HepG2 (cell line): ENCODE measurements around the gene CFAP97D1. TPM values are rescaled to one million over a fixed set of nuclear protein-coding genes. Genes with fewer than 3 reads are reported as not detected.

Experiments used
- ATF7-NPFF ChIP-seq: sonication (generic); formaldehyde crosslinking; IDR thresholded peaks from 2 replicates; pipeline ENCODE4 v1.8.1; 2023; ENCODE audit warnings: mild to moderate bottlenecking, low read depth, missing genetic modification reagents, moderate library complexity
- CBX1 ChIP-seq: IDR thresholded peaks from one replicate; pipeline ENCODE4 v1.6.1; 2016; ENCODE audit warnings: antibody characterized with exemption, low read depth
- GABPB1 ChIP-seq: IDR thresholded peaks from 2 replicates; pipeline ENCODE4 v1.6.1; 2016; ENCODE audit warnings: mild to moderate bottlenecking, missing genetic modification reagents, moderate library complexity, missing compliant biosample characterization
- GLI4 ChIP-seq: sonication (generic); formaldehyde crosslinking; IDR thresholded peaks from 2 replicates; pipeline ENCODE4 v1.5.1; 2020; ENCODE audit warnings: missing genetic modification reagents, mild to moderate bottlenecking, moderate library complexity, borderline replicate concordance
- KDM5B ChIP-seq: sonication (generic); formaldehyde crosslinking; IDR thresholded peaks from 2 replicates; pipeline ENCODE4 v1.4.0; 2020; ENCODE audit warnings: missing genetic modification reagents, mild to moderate bottlenecking, borderline replicate concordance
- MBD4 ChIP-seq: IDR thresholded peaks from 2 replicates; pipeline ENCODE4 v1.6.1; 2012; ENCODE audit warnings: low read length, inconsistent platforms, borderline replicate concordance
- TCF12 ChIP-seq, 2 experiments: fragments of 450-650 bp in 1 of 2; sonication (generic) in 1 of 2; formaldehyde crosslinking in 1 of 2; IDR thresholded peaks; 2 replicates each; pipeline versions ENCODE4 v1.6.1 to v1.8.0; 2017 to 2022; ENCODE audit warnings: antibody characterized with exemption in 1 of 2, mild to moderate bottlenecking in 1 of 2, missing genetic modification reagents in 1 of 2, moderate library complexity in 1 of 2
- ZNF138 ChIP-seq: sonication (generic); formaldehyde crosslinking; IDR thresholded peaks from 2 replicates; pipeline ENCODE4 v1.5.0; 2020; ENCODE audit warnings: mild to moderate bottlenecking, low read depth, missing genetic modification reagents
- ZNF7 ChIP-seq: IDR thresholded peaks from 2 replicates; pipeline ENCODE4 v1.6.1; 2016; ENCODE audit warnings: missing biosample characterization, missing genetic modification reagents
- ZNF792 ChIP-seq: IDR thresholded peaks from 2 replicates; pipeline ENCODE4 v1.6.1; 2016
- ZNF83 ChIP-seq: sonication (generic); formaldehyde crosslinking; IDR thresholded peaks from 2 replicates; pipeline ENCODE4 v1.4.0; 2020; ENCODE audit warnings: missing genetic modification reagents, mild to moderate bottlenecking, borderline replicate concordance
- ZSCAN21 ChIP-seq: sonication (generic); formaldehyde crosslinking; IDR thresholded peaks from 2 replicates; pipeline ENCODE4 v1.8.0; 2022; ENCODE audit warnings: mild to moderate bottlenecking, missing genetic modification reagents, moderate library complexity, borderline replicate concordance
- ZSCAN30 ChIP-seq: sonication (generic); formaldehyde crosslinking; IDR thresholded peaks from 2 replicates; pipeline ENCODE4 v1.5.0; 2020; ENCODE audit warnings: mild to moderate bottlenecking, missing genetic modification reagents
- ZSCAN31 ChIP-seq: sonication (generic); formaldehyde crosslinking; IDR thresholded peaks from 2 replicates; pipeline ENCODE4 v1.5.0; 2020; ENCODE audit warnings: low read depth, mild to moderate bottlenecking, missing genetic modification reagents
- polyA plus RNA-seq, 8 experiments: library from polyadenylated mRNA; depleted of rRNA in 3 of 8; stranded (reverse) in 7 of 8; unstranded in 1 of 8; fragments of >200 nt; fragmentation: Illumina TruSeq in 4 of 8; extraction: Trizol in 4 of 8; gene quantifications; 2 replicates each; pipeline versions ENCODE4 v1.2.1 to v1.2.3, GENCODE V29; 2011 to 2016; ENCODE audit warnings: low read depth in 4 of 8, missing spikeins in 1 of 8, mixed read lengths in 1 of 8; ENCODE audit not compliant: insufficient read depth in 1 of 8
- total RNA-seq, 5 experiments: library from RNA; depleted of rRNA; stranded (reverse); fragments of >200 nt; fragmentation: Illumina TruSeq; extraction: Trizol; gene quantifications; 2 replicates each; pipeline ENCODE4 v1.2.3, GENCODE V29; 2016; ENCODE audit warnings: low read depth in 1 of 5
- TF ChIP-seq, protein P1 (sequence below): sonication (generic); formaldehyde crosslinking; IDR thresholded peaks from 2 replicates; pipeline ENCODE4 v1.4.0; 2020; ENCODE audit warnings: mild to moderate bottlenecking, missing genetic modification reagents
- TF ChIP-seq, protein P2 (sequence below): IDR thresholded peaks from 2 replicates; pipeline ENCODE4 v1.6.1; 2012; ENCODE audit warnings: low read depth, low read length, improper control_type of control experiment
- TF ChIP-seq, protein P3 (sequence below): IDR thresholded peaks from 2 replicates; pipeline ENCODE4 v1.6.1; 2016; ENCODE audit warnings: low read depth
- TF ChIP-seq, protein P4 (sequence below): IDR thresholded peaks from 2 replicates; pipeline ENCODE4 v1.6.1; 2016
- TF ChIP-seq, protein P5 (sequence below): sonication (generic); formaldehyde crosslinking; IDR thresholded peaks from 2 replicates; pipeline ENCODE4 v1.5.1; 2020; ENCODE audit warnings: missing genetic modification reagents, mild to moderate bottlenecking, borderline replicate concordance
- TF ChIP-seq, protein P6 (sequence below): sonication (generic); formaldehyde crosslinking; IDR thresholded peaks from 2 replicates; pipeline ENCODE4 v1.4.0; 2020; ENCODE audit warnings: missing genetic modification reagents, borderline replicate concordance

CFAP97D1 gene
- total and polyA plus RNA-seq, 2 of the 13 experiments (the other 11 are each of a cell fraction or from before 2014, with no cell fraction given): 0.02 TPM; not detected in 1

DNA sequence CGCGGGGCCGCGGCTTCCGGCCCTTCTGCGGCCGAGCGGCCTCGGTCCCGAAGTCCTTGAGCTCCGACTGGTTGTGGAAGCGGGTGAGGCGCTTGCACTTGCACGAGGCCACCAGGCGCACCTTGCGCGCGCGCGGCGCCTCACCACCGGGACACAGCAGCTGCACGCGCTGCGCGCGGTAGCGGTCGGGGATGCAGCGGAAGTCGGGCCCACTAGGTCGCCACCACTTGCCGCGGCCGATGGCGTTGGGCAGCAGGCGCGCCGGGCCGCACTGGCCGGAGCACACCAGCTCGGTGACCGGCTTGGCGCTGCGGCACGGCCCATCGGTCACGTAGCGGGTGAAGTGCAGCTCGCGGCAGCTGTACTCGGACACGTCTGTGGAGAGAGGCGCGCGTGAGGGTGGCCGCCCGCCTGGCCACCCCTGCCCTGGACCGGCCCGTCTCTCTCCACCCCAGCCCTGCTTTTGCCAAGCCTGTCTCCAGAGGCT, 24.8 kb upstream of the CFAP97D1 start (continued):
- TF ChIP-seq, protein P1, sequence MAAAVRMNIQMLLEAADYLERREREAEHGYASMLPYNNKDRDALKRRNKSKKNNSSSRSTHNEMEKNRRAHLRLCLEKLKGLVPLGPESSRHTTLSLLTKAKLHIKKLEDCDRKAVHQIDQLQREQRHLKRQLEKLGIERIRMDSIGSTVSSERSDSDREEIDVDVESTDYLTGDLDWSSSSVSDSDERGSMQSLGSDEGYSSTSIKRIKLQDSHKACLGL: peak; percentile 54; the same call in 1 of the 2 replicates
- no peak for TF ChIP-seq GLI4 (CRISPR knock-in tag)
- TF ChIP-seq ZSCAN30 (CRISPR knock-in tag): no peak
- TF ChIP-seq CBX1: no peak
- no peak for TF ChIP-seq ZNF83 (CRISPR knock-in tag)
- TF ChIP-seq, protein P2, sequence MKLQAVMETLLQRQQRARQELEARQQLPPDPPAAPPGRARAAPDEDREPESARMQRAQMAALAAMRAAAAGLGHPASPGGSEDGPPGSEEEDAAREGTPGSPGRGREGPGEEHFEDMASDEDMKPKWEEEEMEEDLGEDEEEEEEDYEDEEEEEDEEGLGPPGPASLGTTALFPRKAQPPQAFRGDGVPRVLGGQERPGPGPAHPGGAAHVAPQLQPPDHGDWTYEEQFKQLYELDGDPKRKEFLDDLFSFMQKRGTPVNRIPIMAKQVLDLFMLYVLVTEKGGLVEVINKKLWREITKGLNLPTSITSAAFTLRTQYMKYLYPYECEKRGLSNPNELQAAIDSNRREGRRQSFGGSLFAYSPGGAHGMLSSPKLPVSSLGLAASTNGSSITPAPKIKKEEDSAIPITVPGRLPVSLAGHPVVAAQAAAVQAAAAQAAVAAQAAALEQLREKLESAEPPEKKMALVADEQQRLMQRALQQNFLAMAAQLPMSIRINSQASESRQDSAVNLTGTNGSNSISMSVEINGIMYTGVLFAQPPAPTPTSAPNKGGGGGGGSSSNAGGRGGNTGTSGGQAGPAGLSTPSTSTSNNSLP: no peak
- peak; percentile 77; the same call in 1 of the 2 replicates for TF ChIP-seq ATF7-NPFF (CRISPR knock-in tag)
- TF ChIP-seq, protein P3, sequence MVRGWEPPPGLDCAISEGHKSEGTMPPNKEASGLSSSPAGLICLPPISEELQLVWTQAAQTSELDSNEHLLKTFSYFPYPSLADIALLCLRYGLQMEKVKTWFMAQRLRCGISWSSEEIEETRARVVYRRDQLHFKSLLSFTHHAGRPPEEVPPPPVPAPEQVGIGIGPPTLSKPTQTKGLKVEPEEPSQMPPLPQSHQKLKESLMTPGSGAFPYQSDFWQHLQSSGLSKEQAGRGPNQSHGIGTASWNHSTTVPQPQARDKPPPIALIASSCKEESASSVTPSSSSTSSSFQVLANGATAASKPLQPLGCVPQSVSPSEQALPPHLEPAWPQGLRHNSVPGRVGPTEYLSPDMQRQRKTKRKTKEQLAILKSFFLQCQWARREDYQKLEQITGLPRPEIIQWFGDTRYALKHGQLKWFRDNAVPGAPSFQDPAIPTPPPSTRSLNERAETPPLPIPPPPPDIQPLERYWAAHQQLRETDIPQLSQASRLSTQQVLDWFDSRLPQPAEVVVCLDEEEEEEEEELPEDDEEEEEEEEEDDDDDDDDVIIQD (CRISPR knock-in tag): no peak
- TF ChIP-seq, protein P4, sequence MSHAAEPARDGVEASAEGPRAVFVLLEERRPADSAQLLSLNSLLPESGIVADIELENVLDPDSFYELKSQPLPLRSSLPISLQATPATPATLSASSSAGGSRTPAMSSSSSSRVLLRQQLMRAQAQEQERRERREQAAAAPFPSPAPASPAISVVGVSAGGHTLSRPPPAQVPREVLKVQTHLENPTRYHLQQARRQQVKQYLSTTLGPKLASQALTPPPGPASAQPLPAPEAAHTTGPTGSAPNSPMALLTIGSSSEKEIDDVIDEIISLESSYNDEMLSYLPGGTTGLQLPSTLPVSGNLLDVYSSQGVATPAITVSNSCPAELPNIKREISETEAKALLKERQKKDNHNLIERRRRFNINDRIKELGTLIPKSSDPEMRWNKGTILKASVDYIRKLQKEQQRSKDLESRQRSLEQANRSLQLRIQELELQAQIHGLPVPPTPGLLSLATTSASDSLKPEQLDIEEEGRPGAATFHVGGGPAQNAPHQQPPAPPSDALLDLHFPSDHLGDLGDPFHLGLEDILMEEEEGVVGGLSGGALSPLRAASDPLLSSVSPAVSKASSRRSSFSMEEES (CRISPR knock-in tag): no peak
- peak; percentile 60; the same call in 1 of the 2 replicates for TF ChIP-seq ZNF792 (CRISPR knock-in tag)
- TF ChIP-seq ZNF138 (CRISPR knock-in tag): no peak
- peak; percentile 31; the same call in 1 of the 2 replicates for TF ChIP-seq KDM5B
- TF ChIP-seq ZSCAN31 (CRISPR knock-in tag): no peak
- TF ChIP-seq, protein P5, sequence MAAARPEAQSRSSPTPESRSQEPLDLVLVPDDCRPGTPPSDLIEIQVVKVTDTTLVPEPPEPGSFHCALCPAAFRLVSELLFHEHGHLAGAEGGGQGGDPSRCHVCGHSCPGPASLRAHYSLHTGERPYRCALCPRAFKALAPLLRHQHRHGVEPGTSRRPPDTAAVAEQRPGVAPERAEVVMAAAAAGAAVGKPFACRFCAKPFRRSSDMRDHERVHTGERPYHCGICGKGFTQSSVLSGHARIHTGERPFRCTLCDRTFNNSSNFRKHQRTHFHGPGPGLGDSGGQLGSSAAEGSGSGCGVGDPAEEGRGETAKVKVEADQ (CRISPR knock-in tag): no peak
- TF ChIP-seq ZNF7 (CRISPR knock-in tag): no peak
- TF ChIP-seq GABPB1 (CRISPR knock-in tag): peak; percentile 68; the same call in 1 of the 2 replicates
- TF ChIP-seq TCF12 (IDR thresholded peaks at IDR 0.05): no peak
- no peak for TF ChIP-seq TCF12 (CRISPR knock-in tag; IDR thresholded peaks at IDR 0.05)
- no peak for TF ChIP-seq MBD4
- TF ChIP-seq, protein P6, sequence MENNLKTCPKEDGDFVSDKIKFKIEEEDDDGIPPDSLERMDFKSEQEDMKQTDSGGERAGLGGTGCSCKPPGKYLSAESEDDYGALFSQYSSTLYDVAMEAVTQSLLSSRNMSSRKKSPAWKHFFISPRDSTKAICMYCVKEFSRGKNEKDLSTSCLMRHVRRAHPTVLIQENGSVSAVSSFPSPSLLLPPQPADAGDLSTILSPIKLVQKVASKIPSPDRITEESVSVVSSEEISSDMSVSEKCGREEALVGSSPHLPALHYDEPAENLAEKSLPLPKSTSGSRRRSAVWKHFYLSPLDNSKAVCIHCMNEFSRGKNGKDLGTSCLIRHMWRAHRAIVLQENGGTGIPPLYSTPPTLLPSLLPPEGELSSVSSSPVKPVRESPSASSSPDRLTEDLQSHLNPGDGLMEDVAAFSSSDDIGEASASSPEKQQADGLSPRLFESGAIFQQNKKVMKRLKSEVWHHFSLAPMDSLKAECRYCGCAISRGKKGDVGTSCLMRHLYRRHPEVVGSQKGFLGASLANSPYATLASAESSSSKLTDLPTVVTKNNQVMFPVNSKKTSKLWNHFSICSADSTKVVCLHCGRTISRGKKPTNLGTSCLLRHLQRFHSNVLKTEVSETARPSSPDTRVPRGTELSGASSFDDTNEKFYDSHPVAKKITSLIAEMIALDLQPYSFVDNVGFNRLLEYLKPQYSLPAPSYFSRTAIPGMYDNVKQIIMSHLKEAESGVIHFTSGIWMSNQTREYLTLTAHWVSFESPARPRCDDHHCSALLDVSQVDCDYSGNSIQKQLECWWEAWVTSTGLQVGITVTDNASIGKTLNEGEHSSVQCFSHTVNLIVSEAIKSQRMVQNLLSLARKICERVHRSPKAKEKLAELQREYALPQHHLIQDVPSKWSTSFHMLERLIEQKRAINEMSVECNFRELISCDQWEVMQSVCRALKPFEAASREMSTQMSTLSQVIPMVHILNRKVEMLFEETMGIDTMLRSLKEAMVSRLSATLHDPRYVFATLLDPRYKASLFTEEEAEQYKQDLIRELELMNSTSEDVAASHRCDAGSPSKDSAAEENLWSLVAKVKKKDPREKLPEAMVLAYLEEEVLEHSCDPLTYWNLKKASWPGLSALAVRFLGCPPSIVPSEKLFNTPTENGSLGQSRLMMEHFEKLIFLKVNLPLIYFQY: no peak
- 0 out of 2 replicates have a peak, but pooled peaks have one; percentile 31 for TF ChIP-seq ZSCAN21 (CRISPR knock-in tag)
